HG03139 (cell line): ENCODE results near the gene RTP5.
"Not testable (repeated sequence)": the region's sequence is repeated elsewhere in the genome, so short reads cannot be mapped to it uniquely, and the experiment has no call there.

ENCODE experiments used
- ATAC-seq: cut with Tn5 transposase; IDR thresholded peaks from one replicate; pipeline ENCODE4 v1.9.1; 2021; ENCODE audit not compliant: unreplicated experiment

The RTP5 gene

GRCh38 chr2:241870611-241871537 is 1.3 kb downstream of the RTP5 start:
- no peak for ATAC-seq

GRCh38 chr2:241871538-241872312 is 2.2 kb downstream of the RTP5 start:
- no peak for ATAC-seq

DNA sequence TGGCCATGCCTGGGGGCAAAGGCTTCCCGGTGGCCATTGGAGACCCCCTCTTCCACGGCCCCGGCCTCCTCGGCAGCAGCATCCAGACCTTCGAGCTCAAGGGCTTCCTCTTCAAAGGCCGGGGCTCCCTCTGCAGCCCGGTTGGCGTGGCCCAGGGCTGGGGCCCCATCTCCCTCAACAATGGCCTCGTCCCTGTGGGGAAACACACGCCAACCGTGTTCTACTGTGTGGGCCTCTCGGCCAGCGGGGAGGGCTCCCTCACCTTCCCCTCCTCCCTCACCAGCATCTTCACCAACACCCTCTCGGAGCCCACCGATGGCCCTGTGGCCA is 2.7 kb downstream of the RTP5 start:
- no peak for ATAC-seq

- no peak for ATAC-seq
These were observed 3.7 kb downstream of the RTP5 start for GRCh38 chr2:241873081-241873802.

- ATAC-seq = no peak
These were observed 4.2 kb downstream of the RTP5 start for GRCh38 chr2:241873803-241874110.

DNA sequence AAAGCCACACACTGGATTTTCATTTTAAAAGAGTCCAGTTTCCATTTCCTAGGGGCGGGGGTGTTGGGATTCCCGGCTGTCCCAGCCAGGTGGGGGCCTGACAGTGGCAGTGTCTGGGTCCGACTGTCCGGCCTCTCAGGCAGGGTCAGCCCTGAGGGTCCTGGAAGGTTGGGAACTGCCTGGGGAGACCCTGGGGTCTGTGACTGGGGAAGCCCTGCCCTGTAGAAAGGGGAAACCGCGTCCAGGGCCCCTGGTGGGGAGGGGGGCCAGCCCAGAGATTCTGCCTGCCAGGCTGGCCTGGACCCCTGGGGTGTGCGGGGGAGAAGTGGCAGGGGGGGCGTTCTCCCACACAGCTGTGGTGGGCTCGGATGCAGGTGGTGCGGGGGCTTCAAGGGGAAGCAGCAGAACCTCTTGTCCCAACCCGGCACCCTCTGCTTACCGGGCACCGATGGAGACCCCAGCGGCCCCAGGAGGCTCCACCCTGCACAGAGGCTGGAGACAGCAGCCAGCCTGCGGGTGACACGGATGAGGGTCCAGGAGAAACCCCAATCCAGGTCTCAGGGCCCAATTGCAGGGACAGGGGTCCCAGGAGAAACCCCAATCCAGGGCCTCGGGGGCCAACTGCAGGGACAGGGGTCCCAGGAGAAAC is 4.9 kb downstream of the RTP5 start:
- ATAC-seq = no peak

DNA sequence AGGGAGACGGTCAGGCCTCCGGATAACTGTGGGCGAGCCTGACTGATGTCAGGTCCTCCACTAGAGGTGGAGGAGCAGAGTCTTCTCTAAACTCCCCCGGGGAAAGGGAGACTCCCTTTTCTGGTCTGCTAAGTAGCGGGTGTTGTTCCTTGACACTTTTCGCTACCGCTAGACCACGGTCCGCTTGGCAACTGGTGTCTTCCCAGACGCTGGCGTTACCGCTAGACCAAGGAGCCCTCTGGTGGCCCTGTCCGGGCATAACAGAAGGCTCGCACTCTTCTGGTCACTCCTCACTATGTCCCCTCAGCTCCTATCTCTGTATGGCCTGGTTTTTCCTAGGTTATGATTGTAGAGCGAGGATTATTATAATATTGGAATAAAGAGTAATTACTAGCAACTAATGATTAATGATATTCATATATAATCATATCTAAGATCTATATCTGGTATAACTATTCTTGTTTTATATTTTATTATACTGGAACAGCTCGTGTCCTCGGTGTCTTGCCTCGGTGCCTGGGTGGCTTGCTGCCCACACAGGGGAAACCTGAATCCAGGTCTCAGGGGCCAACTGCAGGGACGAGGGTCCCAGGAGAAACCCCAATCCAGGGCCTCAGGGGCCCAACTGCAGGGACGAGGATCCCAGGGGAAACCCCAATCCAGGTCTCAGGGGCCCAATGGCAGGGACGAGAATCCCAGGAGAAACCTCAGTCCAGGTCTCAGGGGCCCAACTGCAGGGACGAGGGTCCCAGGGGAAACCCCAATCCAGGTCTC is 6.4 kb downstream of the RTP5 start:
- not testable (repeated sequence) for ATAC-seq

DNA sequence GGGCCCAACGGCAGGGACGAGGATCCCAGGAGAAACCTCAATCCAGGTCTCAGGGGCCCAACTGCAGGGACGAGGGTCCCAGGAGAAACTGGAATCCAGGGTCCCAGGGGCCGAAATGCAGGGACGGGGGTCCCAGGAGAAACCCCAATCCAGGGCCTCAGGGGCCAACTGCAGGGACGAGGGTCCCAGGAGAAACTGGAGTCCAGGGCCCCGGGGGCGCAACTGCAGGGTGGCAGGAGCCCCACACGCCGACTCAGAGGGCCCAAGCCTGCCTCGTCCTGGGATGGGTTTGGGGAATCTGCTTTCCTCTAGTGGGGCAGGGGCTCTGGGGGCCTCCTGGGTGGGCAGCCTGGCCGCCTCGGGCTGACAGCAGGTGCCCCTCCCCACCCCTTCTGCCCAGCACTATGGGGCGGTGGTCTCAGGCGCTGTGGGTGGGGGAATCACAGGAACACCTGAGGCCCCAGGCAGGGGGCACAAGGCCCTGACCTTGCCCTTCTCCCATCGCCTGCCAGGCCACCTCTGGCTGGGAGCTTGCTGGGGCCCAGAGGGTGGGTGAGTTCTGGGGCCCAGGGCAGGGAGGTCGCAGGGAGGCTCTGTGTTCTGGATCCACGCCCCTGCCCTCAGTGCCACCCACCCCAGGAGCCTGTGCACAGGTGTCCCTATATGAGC is 7.1 kb downstream of the RTP5 start:
- ATAC-seq = no peak

DNA sequence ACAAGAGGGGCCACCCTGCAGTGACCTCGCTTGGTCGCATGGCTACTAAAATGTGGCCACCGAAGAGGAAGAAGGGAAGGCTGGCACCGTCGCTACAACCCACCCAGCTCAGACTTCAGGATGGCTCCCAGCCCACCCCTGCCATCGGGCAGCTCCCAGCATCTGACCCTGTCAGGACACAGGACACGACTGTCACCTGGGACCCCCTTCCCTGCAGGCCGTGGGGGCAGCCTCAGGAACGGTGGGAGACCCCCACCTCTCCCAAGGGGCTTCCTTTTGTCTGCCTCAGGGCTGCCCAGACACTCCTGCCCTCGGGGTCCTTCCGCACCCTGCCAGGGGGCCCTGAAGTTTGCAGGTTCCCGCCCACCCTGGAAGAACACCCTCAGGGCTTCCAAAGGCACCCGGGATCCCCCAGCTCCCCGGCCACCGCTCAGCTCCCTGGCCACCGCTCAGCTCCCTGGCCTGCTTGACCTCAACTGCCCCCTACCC is 7.7 kb downstream of the RTP5 start:
- no peak for ATAC-seq

DNA sequence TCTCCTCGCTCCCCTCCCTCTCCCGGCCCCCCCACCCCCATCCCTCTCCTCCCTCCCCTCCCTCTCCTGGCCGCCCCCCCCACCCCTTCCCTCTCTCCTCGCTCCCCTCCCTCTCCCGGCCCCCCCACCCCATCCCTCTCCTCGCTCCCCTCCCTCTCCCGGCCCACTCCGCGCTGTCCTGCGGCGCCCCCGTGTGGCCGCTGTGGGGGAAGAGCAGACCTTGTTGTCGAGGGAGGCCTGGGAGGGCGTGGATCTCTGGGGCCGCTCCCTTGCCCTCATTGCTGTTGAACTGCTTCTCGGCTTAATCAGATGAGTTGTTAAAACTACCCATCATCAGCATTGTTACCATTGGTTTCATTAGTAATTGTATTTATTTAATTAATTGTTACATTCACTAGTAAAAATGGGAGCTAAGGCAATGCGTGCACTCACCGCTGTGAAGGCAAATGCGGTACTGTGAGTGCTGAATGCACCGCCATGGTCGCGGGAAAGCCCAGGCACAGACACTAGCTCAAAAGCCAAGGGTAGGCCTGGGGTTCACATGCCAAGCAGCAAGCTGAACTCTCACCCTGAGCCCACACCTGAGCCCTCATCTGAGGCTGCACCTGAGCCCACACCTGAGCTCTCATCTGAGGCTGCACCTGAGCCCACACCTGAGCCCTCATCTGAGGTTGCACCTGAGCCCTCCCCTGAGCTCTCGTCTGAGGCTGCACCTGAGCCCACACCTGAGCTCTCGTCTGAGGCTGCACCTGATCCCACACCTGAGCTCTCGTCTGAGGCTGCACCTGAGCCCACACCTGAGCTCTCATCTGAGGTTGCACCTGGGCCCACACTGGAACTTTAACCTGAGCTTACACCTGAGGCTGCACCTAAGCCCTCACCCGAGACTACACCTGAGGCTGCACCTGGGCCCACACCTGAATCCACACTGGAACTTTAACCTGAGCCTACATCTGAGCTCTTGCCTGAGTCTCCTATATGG is 8.8 kb downstream of the RTP5 start:
- no peak for ATAC-seq

DNA sequence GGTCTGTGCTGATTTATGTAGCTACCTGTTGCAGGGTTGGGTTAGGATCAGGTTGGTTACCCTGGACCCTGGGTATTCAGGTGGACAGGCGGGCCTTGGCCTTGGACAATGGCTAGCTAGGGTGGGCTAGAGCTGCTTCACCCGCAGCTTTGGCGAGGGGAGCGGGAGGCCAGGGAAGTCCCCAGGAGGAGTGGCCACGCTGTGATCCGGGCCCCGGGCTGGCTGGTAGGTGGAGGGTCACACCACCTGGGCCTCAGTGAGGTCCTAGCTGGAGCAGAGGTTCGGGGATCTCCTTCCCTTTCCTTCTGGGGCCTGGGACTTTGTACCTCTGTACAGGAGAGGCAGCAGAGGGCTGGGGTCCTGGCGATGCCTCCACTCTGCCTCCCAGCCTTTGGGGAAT is 9.8 kb downstream of the RTP5 start:
- no peak for ATAC-seq

DNA sequence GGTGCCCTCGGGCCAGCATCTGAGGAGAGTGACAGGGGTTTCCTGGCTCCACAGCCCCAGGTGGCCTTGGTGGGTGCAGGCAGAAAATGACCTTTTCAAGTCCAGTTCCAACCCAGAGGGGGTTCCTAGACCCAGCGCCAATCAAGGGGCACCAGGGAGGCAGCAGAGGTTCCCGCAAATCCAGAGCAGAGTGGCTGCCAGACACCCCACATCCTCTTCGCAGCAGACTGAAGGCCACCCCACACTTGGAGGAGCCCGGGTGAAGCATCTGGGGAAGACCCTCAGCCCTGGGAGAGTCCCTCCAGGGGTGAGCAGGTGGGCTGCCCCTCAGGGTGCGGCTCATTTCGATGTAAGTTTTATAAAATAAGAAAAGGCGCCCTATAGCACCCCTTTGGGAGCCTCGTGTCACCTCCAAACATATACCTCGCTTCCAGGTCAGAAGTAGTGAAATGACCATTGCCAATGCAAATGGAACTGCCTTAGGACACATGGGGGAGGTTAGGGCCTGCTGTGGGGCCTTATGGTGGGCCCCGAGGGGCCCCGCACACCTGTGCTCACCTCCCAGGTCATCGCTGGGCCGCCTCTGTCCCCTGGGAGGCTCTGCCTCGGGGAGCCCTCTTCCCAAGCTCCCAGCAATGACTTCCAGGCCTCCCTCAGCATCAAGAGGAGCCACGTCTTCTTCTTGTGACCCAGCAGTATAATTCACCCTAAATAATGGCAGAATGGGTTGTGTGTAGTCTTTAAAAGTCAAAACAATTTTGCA is 11.0 kb downstream of the RTP5 start:
- no peak for ATAC-seq

GRCh38 chr2:241882091-241882625 is 12.6 kb downstream of the RTP5 start:
- ATAC-seq = peak; percentile 41

DNA sequence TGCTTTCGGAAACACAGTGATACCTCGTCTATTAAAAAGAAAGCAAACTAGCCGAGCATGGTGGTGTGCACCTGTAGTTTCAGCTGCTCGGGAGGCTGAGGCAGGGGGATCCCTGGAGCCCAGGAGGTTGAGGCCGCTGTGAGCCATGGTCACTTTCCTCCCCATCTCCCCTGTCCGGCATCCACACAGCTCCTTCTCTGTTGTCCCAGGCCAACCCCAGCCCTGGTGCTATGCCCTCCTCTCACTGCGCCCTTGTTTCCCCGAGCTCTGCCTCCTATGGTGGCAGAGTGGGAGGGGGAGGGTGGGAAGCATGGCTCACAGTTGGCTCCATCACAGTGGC is 15.4 kb downstream of the RTP5 start:
- ATAC-seq = no peak

DNA sequence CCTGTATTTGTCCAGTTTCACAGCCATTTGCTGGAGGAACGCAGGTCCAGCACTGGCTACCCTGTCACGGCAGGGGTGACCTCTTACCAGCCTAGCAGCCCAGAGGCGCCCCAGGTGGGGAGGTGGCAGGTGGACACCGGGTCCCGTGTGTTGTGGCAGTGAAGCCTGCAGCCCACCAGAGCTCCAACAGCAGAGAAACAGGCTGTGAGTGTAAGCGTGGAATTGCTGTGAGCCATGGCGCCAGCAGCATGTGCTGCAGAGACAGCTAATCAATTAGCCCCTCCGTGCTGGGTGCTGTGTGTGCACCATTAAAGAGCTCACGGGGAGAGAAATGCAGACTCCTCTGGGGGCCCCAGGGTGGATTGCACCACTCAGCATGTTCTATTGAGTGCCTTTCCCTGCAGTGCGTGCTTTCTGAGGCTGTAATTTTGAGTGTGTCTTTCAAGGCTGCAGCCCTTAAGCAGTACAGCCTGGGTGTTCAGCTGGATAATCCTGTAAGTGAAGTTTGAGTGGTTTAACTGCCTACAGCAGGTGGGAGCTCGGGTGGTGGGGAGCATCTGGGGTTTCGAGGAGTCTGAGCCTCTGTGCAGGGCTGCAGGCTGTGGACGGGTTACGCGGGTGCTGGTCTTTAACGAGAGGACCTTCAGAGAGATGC is 15.9 kb downstream of the RTP5 start:
- no peak for ATAC-seq

GRCh38 chr2:241885946-241886643 is 16.6 kb downstream of the RTP5 start:
- ATAC-seq = no peak
